Neutrophil (primary cell): ENCODE results near the gene ARAF.

Source experiments
- H3K27ac ChIP-seq: fragments of 200-600 bp; sonication (generic); 2 replicates; pipeline ENCODE4 v1.5.1; 2016; ENCODE audit warnings: mild to moderate bottlenecking, moderate library complexity
- H3K27me3 ChIP-seq: fragments of 200-600 bp; sonication (generic); 2 replicates; pipeline ENCODE4 v1.6.0; 2016; ENCODE audit warnings: mild to moderate bottlenecking
- H3K36me3 ChIP-seq: fragments of 200-600 bp; sonication (generic); 2 replicates; pipeline ENCODE4 v1.5.1; 2017
- H3K4me1 ChIP-seq, 2 experiments: fragments of 200-600 bp in 1 of 2; sonication (generic) in 1 of 2; 1 replicate in 1 of 2; 2 replicates in 1 of 2; pipeline versions ENCODE4 v1.5.1 to v1.6.1; 2013 to 2016; ENCODE audit warnings: low read depth in 1 of 2, low read length in 1 of 2, mild to moderate bottlenecking in 1 of 2, moderate library complexity in 1 of 2; ENCODE audit not compliant: control insufficient read depth in 1 of 2, insufficient read depth in 1 of 2
- H3K4me3 ChIP-seq, 2 experiments: fragments of 200-600 bp in 1 of 2; sonication (generic) in 1 of 2; 1 replicate in 1 of 2; 2 replicates in 1 of 2; pipeline ENCODE4 v1.5.1; 2013 to 2016; ENCODE audit warnings: low read depth in 1 of 2, low read length in 1 of 2, mild to moderate bottlenecking in 1 of 2, moderate library complexity in 1 of 2
- H3K9me3 ChIP-seq: fragments of 200-600 bp; sonication (generic); 2 replicates; pipeline ENCODE4 v1.5.1; 2016
- TF ChIP-seq, protein P1 (sequence below): fragments of 200-600 bp; sonication (generic); IDR thresholded peaks from 2 replicates; pipeline ENCODE4 v1.5.1; 2016; ENCODE audit warnings: antibody characterized with exemption

ARAF gene

GRCh38 chrX:47605024-47605423 lies 44.0 kb downstream of the ARAF start:
- H3K27me3 ChIP-seq = no peaks in the 10 kb centered on the region

GRCh38 chrX:47607091-47607490 lies 46.1 kb downstream of the ARAF start:
- H3K4me3 ChIP-seq = no peak overlapping the region
- TF ChIP-seq, protein P1, sequence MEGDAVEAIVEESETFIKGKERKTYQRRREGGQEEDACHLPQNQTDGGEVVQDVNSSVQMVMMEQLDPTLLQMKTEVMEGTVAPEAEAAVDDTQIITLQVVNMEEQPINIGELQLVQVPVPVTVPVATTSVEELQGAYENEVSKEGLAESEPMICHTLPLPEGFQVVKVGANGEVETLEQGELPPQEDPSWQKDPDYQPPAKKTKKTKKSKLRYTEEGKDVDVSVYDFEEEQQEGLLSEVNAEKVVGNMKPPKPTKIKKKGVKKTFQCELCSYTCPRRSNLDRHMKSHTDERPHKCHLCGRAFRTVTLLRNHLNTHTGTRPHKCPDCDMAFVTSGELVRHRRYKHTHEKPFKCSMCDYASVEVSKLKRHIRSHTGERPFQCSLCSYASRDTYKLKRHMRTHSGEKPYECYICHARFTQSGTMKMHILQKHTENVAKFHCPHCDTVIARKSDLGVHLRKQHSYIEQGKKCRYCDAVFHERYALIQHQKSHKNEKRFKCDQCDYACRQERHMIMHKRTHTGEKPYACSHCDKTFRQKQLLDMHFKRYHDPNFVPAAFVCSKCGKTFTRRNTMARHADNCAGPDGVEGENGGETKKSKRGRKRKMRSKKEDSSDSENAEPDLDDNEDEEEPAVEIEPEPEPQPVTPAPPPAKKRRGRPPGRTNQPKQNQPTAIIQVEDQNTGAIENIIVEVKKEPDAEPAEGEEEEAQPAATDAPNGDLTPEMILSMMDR = no peak
- H3K27me3 ChIP-seq = no peaks in the 10 kb centered on the region
- peaks cover 19 to 31% of the 10 kb centered on the region in 2 experiments for H3K4me1 ChIP-seq
- H3K9me3 ChIP-seq = no peaks in the 10 kb centered on the region
- no peaks in the 10 kb centered on the region for H3K36me3 ChIP-seq
- no peak overlapping the region for H3K27ac ChIP-seq

More at GRCh38 chrX:47605024-47605423, 44.0 kb downstream of the ARAF start:
- TF ChIP-seq, protein P1 = no peak
- H3K4me1 ChIP-seq = peaks cover 12 to 20% of the 10 kb centered on the region in 2 experiments
- H3K4me3 ChIP-seq = no peak overlapping the region
- no peaks in the 10 kb centered on the region for H3K9me3 ChIP-seq
- H3K27ac ChIP-seq = no peak overlapping the region
- no peaks in the 10 kb centered on the region for H3K36me3 ChIP-seq

- Histone ChIP-seq H3K27ac (peak overlapping the region; percentile 38), H3K4me3 (no peak overlapping the region), H3K27me3 (no peaks in the 10 kb centered on the region), H3K4me1 (peaks cover 19 to 31% of the 10 kb centered on the region in 2 experiments), H3K36me3 (no peaks in the 10 kb centered on the region), H3K9me3 (no peaks in the 10 kb centered on the region)
- TF ChIP-seq, protein P1 = no peak
These were observed 47.3 kb downstream of the ARAF start for GRCh38 chrX:47608130-47608810.

DNA sequence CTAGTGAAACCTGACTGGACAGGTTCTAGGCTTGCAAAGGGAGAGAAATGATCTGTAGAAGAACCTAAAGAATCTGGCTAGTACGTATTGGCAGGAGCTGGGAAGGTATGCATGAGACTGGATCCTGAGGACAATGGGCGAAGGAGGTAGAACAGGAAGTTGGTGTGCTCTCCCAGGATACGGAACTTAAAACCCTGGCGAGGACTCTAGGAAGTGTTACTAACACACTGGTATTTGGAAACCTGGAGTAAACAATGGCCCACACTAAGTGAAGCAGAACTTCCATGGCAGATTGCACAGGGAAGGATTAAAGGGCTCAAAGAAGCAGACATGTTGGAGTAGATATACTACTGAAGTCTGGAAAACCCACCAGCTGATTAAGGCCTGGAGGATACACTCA lies 49.5 kb downstream of the ARAF start:
- no peaks in the 10 kb centered on the region for H3K27me3 ChIP-seq
- no peak overlapping the region for H3K27ac ChIP-seq
- H3K4me1 ChIP-seq = peaks cover 19 to 31% of the 10 kb centered on the region in 2 experiments
- no peaks in the 10 kb centered on the region for H3K36me3 ChIP-seq
- H3K4me3 ChIP-seq = no peak overlapping the region
- TF ChIP-seq, protein P1 = no peak
- H3K9me3 ChIP-seq = no peaks in the 10 kb centered on the region

DNA sequence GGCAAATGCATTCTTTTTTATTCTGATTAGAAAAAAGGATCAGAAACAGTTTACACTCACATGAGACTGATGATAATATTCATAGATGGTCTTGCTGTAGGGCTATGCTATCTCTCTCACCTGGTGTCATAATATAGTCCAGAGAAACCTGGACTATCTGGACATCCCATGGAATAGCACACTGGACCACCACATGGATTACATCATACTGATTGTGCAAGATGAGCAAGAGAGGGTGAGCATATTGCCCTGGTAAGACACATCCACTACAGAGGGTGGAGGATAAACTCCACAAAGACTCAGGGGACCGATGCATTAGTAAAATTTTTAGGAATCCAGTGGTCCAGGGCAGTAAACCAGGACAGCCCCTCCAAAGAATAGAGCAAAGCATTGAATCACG lies 50.5 kb downstream of the ARAF start:
- TF ChIP-seq, protein P1 = no peak
- Histone ChIP-seq H3K27me3 (no peaks in the 10 kb centered on the region), H3K27ac (no peak overlapping the region), H3K4me1 (peaks cover 19 to 31% of the 10 kb centered on the region in 2 experiments), H3K4me3 (no peak overlapping the region), H3K9me3 (no peaks in the 10 kb centered on the region), H3K36me3 (no peaks in the 10 kb centered on the region)
